ENCODE measurements around the gene CRB2.

The CRB2 gene

GRCh38 chr9:123408313-123409262 lies 52.6 kb downstream of the CRB2 start:
- no peak for DNase-seq

GRCh38 chr9:123410281-123410910 lies 54.4 kb downstream of the CRB2 start:
- no peak for DNase-seq

GRCh38 chr9:123411191-123411590 lies 55.2 kb downstream of the CRB2 start:
- DNase-seq = no peak

GRCh38 chr9:123411636-123412035 lies 55.6 kb downstream of the CRB2 start:
- DNase-seq = no peak

GRCh38 chr9:123412171-123412820 lies 56.3 kb downstream of the CRB2 start:
- no peak for DNase-seq

GRCh38 chr9:123414204-123414603 lies 58.2 kb downstream of the CRB2 start:
- no peak for DNase-seq

- no peak for DNase-seq
These were observed 59.2 kb downstream of the CRB2 start for GRCh38 chr9:123414936-123415930.

- no peak for DNase-seq
These were observed 60.2 kb downstream of the CRB2 start for GRCh38 chr9:123416176-123416575.

GRCh38 chr9:123417289-123418051 lies 61.5 kb downstream of the CRB2 start:
- no peak for DNase-seq

GRCh38 chr9:123418052-123418430 lies 62.0 kb downstream of the CRB2 start:
- DNase-seq = no peak

GRCh38 chr9:123418506-123418905 lies 62.5 kb downstream of the CRB2 start:
- DNase-seq = no peak

- no peak for DNase-seq
These were observed 63.1 kb downstream of the CRB2 start for GRCh38 chr9:123419091-123419490.

GRCh38 chr9:123419721-123420591 lies 64.0 kb downstream of the CRB2 start:
- DNase-seq = no peak

GRCh38 chr9:123420592-123421111 lies 64.7 kb downstream of the CRB2 start:
- DNase-seq = no peak

- DNase-seq = no peak
These were observed 65.2 kb downstream of the CRB2 start for GRCh38 chr9:123421186-123421585.

GRCh38 chr9:123421801-123422455 lies 65.9 kb downstream of the CRB2 start:
- no peak for DNase-seq

GRCh38 chr9:123422635-123423310 lies 66.8 kb downstream of the CRB2 start:
- no peak for DNase-seq

GRCh38 chr9:123423311-123423640 lies 67.3 kb downstream of the CRB2 start:
- DNase-seq = no peak

- no peak for DNase-seq
These were observed 68.1 kb downstream of the CRB2 start for GRCh38 chr9:123424131-123424530.
